ENCODE results near the gene CBLC. TPM values are rescaled to one million over a fixed set of nuclear protein-coding genes. Genes with fewer than 3 reads are reported as not detected.

CBLC gene
- total and polyA plus RNA-seq, 2 donors from 2014 or later, result 8.2 to 11.5 TPM

DNA sequence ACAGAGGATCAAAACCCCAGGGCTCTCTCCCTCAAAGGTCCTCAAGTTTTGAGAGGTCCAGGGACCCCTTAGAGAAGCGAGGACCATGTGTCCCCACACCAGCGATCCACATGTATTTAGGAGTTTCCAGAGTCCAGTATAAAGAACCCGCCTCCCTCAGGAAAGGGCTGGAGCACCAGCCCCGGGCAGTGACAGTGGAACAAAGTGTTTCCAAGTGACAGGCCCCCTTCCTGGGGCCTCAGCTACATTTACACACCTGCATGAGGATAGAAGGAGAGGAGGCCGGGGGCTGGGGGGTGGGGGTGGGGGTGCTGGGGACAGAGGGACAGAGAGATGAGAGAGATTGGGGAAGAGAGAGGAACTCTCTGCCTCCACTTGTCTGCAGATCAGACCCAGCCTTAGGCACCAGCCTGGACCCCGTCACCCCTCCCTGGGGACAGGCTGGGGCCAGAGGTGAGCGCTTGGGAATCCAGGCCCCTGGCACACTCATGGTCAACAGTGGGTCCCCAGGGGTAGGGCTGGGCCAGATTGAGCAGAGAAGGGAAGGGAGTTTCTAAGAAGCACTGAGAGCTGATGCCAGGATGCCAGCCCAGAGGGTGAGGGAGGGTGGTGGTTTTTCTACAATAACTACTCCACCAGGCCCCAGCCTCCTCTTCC is 32.0 kb downstream of the CBLC start:
- Histone ChIP-seq H3K4me1 (ENCODE audit: control insufficient read depth in 2 of 3, insufficient read depth in 2 of 3, low read depth in 1 of 3, low read length in 3 of 3) (peaks cover 0 to 35% (median 13%) of the 10 kb centered on the region in 3 donors), H3K36me3 (ENCODE audit: control insufficient read depth in 2 of 3, insufficient read depth in 3 of 3, low read length in 3 of 3) (peaks cover 0 to 17% (median 4%) of the 10 kb centered on the region in 3 donors), H3K27ac (ENCODE audit: low read depth in 2 of 2, low read length in 2 of 2) (peak overlapping the region; percentile 69 to 79), H3K9me3 (ENCODE audit: control insufficient read depth in 2 of 3, insufficient read depth in 1 of 3, low read length in 3 of 3) (no peaks in the 10 kb centered on the region), H3K4me3 (ENCODE audit: low read length in 3 of 3) (peak overlapping the region; percentile 64 to 85 (median 78)), H3K27me3 (ENCODE audit: control insufficient read depth, insufficient read depth, low read length) (no peaks in the 10 kb centered on the region), H3K9ac (ENCODE audit: low read length in 3 of 3) (peak overlapping the region in 2 of 3 donors; percentile 64 to 94)
- TF ChIP-seq, protein P1, sequence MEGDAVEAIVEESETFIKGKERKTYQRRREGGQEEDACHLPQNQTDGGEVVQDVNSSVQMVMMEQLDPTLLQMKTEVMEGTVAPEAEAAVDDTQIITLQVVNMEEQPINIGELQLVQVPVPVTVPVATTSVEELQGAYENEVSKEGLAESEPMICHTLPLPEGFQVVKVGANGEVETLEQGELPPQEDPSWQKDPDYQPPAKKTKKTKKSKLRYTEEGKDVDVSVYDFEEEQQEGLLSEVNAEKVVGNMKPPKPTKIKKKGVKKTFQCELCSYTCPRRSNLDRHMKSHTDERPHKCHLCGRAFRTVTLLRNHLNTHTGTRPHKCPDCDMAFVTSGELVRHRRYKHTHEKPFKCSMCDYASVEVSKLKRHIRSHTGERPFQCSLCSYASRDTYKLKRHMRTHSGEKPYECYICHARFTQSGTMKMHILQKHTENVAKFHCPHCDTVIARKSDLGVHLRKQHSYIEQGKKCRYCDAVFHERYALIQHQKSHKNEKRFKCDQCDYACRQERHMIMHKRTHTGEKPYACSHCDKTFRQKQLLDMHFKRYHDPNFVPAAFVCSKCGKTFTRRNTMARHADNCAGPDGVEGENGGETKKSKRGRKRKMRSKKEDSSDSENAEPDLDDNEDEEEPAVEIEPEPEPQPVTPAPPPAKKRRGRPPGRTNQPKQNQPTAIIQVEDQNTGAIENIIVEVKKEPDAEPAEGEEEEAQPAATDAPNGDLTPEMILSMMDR (IDR thresholded peaks at IDR 0.05; ENCODE audit: borderline replicate concordance, extremely low read depth, insufficient read depth), result no peak
- intact Hi-C loops (cut with DNase I), result no loop called here
- FAIRE-seq, result no peak
- DNase-seq, result peak in 4 of 5 donors; percentile 24 to 61 (median 32)

DNA sequence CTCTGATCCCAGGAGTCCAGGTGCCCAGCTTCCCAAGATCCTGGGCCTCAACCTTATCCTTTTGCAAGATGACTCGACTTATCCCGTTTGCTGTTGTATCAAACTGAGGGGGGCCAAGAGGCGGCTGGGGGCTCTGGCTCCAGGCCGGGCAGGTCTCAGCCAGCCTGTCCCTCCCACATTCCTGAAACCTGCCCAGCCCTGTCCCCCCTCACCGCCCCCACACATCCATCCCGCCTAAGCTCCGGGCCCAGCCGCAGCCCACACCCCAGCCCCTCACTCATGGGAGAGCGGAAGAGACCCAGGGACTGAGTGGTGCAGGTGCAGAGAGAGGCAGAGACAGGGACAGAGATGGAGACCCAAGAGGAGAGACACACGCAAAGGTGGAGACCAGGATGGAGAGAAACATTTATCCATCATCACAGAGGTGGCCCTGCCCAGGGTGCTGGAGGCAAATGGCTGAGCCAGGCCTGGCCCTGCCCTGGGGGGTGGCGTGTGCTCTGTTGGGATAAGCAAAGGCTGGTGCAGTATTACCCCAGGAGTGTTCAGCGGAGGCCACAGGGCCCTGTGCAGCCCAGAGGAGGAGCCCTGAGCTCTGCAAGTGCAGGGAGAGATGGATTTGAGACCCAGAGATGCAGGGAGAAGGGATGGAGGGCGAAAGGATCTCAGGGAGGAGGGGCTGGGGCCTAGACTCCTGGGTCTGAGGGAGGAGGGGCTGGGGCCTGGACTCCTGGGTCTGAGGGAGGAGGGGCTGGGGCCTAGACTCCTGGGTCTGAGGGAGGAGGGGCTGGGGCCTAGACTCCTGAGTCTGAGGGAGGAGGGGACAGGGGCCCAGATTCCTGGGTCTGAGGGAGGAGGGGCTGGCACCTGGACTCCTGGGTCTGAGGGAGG is 32.8 kb downstream of the CBLC start:
- DNase-seq (peak in 4 of 5 donors; percentile 83 to 89 (median 88)), FAIRE-seq (no peak)
- no peaks in the 10 kb centered on the region for H3K9me3 ChIP-seq (ENCODE audit: control insufficient read depth in 2 of 3, insufficient read depth in 1 of 3, low read length in 3 of 3)
- H3K36me3 ChIP-seq (ENCODE audit: control insufficient read depth in 2 of 3, insufficient read depth in 3 of 3, low read length in 3 of 3), result peaks cover 6 to 17% (median 6%) of the 10 kb centered on the region in 3 donors
- H3K4me3 ChIP-seq (ENCODE audit: low read length in 3 of 3), result peak overlapping the region; percentile 28 to 49 (median 44)
- peak overlapping the region in 2 of 3 donors; percentile 13 to 65 for H3K9ac ChIP-seq (ENCODE audit: low read length in 3 of 3)
- peak overlapping the region in 1 of 2 donors; percentile 9 for H3K27ac ChIP-seq (ENCODE audit: low read depth in 2 of 2, low read length in 2 of 2)
- no peaks in the 10 kb centered on the region for H3K27me3 ChIP-seq (ENCODE audit: control insufficient read depth, insufficient read depth, low read length)
- intact Hi-C loops (cut with DNase I), result no loop called here
- H3K4me1 ChIP-seq (ENCODE audit: control insufficient read depth in 2 of 3, insufficient read depth in 2 of 3, low read depth in 1 of 3, low read length in 3 of 3), result peaks cover 0 to 35% (median 13%) of the 10 kb centered on the region in 3 donors
- TF ChIP-seq, protein P1 (IDR thresholded peaks at IDR 0.05; ENCODE audit: borderline replicate concordance, extremely low read depth, insufficient read depth), result no peak

DNA sequence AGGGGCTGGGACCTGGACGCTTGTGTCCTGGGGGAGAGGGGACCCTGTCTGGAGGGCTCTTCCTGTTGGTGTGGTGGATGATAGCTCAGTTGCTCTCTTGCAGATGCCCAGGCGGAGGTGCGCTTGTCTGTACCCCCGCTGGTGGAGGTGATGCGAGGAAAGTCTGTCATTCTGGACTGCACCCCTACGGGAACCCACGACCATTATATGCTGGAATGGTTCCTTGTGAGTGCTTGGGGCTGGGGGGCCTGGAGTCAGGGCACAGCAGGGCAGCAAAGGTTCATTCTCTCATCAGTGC is 33.4 kb downstream of the CBLC start:
- peaks cover 0 to 35% (median 13%) of the 10 kb centered on the region in 3 donors for H3K4me1 ChIP-seq (ENCODE audit: control insufficient read depth in 2 of 3, insufficient read depth in 2 of 3, low read depth in 1 of 3, low read length in 3 of 3)
- no peak overlapping the region for H3K9ac ChIP-seq (ENCODE audit: low read length in 3 of 3)
- H3K27me3 ChIP-seq (ENCODE audit: control insufficient read depth, insufficient read depth, low read length), result no peaks in the 10 kb centered on the region
- no peak for FAIRE-seq
- no peaks in the 10 kb centered on the region for H3K9me3 ChIP-seq (ENCODE audit: control insufficient read depth in 2 of 3, insufficient read depth in 1 of 3, low read length in 3 of 3)
- no peak overlapping the region for H3K27ac ChIP-seq (ENCODE audit: low read depth in 2 of 2, low read length in 2 of 2)
- peak in 1 of 5 donors; percentile 56 for DNase-seq
- intact Hi-C loops (cut with DNase I), result no loop called here
- no peak overlapping the region for H3K4me3 ChIP-seq (ENCODE audit: low read length in 3 of 3)
- TF ChIP-seq, protein P1 (IDR thresholded peaks at IDR 0.05; ENCODE audit: borderline replicate concordance, extremely low read depth, insufficient read depth), result no peak
- peaks cover 6 to 17% (median 6%) of the 10 kb centered on the region in 3 donors for H3K36me3 ChIP-seq (ENCODE audit: control insufficient read depth in 2 of 3, insufficient read depth in 3 of 3, low read length in 3 of 3)
